ENCODE results near the gene NFIX.

The NFIX gene

GRCh38 chr19:13039211-13039789, 44.0 kb downstream of the NFIX start:
- DNase-seq, result no peak

GRCh38 chr19:13040232-13040947, 45.1 kb downstream of the NFIX start:
- no peak for DNase-seq

- no peak for DNase-seq
These were observed 45.6 kb downstream of the NFIX start for GRCh38 chr19:13040948-13041292.

GRCh38 chr19:13042443-13043130, 47.3 kb downstream of the NFIX start:
- DNase-seq, result no peak

DNA sequence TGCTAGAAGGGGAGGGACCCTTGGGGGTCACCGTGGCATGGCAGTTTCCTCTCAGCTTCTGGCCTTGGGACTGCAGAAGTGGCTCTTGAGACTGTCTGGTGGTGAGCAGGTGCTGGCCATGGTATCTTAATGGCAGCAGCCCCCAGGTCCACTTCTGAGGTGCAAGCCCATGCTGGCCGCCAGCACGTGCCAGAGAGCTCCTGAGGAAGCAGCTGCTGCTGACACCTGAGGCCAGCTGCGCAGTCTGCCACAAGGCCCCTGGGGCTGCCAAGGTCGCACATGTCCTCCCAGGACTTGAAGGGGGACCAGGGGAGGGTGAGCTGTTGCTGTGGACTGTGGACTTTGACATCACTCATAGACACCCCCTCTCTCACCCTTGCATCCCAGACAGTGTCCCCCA, 48.0 kb downstream of the NFIX start:
- DNase-seq, result no peak

- no peak for DNase-seq
These were observed 49.1 kb downstream of the NFIX start for GRCh38 chr19:13044231-13044836.

GRCh38 chr19:13045812-13046211, 50.5 kb downstream of the NFIX start:
- no peak for DNase-seq

DNA sequence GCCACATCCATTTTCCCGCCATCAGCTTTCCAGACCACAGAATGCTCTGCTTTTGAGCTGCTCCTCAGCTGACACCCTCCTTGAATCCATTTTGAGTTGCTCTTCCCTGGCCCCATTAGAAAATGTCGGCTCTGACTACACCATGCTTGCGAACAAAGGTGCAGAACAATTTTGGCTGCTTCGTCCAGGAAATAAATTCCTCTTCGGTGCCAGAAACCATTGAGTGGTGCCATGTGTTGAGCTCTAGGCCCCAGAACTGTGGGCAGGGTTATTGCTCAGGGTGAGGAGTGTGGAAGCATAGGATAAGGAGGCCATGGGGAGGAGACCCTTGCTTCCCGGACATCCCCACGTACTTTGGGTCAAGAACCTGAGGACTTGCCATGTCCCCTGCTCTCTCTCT, 52.1 kb downstream of the NFIX start:
- DNase-seq, result no peak

- no peak for DNase-seq
These were observed 55.0 kb downstream of the NFIX start for GRCh38 chr19:13050274-13050673.

GRCh38 chr19:13051557-13052165, 56.4 kb downstream of the NFIX start:
- DNase-seq, result peak; percentile 61

- no peak for DNase-seq
These were observed 57.3 kb downstream of the NFIX start for GRCh38 chr19:13052447-13053175.

DNA sequence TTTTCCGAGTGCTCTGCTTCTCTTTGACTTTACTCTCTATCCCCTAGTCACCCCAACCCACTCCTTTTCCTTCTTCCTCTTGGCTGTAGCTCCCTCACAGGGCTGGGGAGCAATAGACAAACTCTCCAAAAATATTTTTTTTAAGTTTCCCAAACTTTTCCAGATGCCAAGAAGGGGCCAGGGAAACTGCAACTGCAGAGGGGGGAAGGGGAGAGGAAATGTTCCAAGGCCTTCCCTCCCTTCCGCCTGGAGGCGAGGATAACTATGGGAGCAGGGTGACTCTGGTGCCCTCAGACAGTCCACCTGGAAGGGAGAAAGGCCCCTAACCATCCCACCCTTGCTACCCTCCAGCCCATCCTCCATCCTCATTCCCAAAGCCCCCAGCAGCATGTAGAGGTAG, 58.0 kb downstream of the NFIX start:
- no peak for DNase-seq

DNA sequence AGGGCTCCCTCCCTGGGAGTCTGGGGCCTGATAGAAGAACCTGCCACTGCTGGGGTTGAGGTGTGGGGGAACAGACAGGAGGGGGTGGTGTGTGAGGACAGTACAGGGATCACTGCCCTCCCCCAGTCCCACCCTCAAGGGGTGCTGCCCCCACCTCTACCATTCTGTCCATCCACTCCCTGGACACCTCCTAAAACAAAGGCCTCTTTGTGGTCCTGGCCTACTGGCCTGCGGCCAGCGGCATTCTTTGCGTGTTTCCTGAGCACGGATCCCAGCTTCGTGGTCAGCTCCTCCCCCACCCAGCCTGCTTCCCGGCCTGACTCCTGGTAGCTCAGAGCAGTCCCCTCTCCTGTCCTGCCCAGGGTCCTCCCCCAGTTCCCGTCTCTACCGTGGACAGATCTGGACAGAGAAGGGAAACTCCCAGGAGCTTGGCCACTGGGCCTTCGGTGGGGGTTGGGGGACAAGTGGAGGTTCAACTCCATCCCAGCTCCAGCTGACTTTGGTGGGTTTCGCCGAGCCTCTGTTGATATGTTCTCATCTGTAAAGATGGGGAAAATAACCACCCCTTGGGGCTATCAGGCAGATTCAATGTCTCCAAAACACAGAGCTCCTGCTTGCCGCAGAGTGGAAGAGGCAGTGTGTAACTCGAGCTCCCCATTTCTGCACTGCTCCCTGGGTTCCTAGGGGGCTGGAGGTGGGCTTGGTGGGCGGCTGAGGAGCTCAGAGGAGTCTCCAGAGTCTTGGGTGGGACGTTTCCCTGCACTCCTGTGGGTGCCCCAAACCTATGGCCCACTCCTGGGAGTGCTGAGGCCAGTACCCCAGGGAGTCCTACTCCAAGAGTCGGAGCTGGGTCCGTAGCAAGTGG, 58.7 kb downstream of the NFIX start:
- DNase-seq, result no peak

DNA sequence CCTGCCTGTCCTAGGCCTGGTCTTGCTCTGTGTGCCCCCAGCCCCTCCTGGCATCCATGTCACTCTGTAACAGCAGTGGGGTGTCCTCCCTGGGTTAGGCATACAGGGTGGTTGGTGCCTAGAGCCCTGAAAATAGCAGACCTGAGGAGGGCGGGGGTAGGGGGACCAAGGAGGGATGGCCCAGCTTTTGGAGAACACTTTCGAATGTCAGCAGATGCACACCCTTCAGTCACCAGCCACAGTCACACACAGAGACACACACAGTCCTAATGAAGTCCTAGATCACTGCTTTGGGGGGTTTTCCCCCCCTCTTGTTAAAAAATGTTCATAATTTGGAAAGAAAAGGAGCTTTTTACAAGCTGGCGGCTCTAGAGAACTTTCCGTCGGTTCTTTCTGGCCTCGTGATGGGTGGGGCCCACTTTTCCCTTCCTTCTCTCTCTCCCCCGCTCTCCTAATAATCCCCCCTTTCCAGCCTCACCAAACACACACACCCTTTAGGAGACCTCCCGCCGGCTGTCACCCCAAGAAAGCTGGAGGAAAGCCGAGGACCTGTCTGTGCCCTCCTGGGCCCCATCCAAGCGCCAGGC, 59.4 kb downstream of the NFIX start:
- no peak for DNase-seq

DNA sequence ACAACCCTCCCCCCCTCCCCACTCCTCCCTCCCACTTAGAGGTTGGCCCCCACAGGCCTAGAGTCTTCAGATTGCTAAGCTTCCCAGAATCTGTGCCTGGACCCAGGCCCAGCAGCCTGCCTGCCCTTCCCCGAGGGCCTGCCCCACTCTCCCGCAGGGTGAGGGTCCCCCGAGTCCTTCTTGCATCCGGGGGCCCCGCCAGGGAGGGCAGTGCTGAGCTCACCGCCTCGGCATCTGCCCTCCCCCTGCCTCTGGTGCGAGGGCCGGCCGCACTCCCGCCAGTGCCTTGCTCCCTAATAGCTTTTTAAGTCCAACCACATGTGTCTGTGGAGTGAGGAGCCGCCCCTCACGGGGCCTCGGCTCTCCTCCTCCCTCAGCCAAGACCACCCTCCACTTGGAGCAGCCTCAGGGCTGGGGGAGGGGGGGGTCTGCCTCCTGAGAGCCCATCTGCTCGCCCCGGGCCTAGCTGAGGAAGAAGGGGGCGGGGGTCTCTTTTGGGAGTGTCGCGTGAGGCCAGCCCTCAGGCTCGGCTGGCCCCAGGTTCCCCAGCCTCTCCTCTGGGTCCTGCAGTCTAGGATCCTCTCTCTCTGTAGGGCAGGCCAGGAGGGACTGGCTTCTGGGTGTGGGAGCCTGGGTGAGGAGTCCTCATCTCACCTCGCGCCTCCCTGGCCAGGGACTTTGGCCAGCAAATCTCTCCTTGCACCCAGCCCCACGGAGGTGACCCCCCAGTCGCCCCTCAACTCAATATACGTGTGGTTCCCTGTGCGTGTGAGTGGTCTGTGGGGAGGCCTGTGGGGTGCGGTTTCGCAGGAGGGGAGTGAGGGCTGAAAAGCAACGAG, 60.2 kb downstream of the NFIX start:
- DNase-seq, result no peak

GRCh38 chr19:13056052-13056660, 60.9 kb downstream of the NFIX start:
- DNase-seq, result no peak

DNA sequence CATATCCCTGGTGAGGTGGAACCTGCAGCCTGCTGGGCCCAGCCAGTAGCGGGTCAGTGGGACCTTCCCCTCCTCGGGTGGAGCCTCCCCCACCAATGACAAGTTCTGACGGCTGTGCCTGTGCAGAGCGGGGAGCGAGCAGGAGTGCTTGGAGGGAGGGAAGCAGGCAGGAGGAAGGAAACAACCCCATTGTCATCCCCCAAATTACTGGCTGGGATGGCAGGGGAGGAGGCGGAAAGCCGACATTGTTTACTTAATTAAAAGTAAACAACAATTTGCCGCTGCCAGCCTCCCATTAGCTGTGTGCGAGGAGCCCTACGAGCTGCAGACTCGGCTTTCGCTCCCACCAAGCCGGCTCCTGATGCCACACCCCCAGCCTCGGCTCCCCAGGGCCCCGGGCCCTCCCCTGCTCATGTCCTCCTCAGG, 61.9 kb downstream of the NFIX start:
- peak; percentile 44 for DNase-seq

DNA sequence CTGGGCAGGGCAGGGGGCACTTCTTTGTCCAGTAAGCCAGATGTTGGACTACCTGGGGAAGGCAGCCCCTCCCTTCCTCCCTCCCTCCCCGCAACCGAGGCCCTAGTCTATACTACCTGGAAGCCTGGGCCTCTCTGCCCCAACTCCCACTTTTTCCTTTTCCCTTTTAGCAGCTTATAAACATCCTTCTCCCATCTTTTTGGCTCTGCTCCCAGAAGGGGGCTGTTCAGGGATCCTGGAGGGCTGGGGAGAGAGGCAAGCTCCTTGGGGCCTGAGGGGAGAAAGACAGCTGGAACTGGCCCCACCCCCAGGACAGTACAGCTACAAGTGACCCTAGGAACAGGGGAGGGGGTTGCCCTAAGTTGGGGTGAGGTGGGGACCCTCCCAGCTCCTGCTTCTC, 62.5 kb downstream of the NFIX start:
- DNase-seq, result no peak

DNA sequence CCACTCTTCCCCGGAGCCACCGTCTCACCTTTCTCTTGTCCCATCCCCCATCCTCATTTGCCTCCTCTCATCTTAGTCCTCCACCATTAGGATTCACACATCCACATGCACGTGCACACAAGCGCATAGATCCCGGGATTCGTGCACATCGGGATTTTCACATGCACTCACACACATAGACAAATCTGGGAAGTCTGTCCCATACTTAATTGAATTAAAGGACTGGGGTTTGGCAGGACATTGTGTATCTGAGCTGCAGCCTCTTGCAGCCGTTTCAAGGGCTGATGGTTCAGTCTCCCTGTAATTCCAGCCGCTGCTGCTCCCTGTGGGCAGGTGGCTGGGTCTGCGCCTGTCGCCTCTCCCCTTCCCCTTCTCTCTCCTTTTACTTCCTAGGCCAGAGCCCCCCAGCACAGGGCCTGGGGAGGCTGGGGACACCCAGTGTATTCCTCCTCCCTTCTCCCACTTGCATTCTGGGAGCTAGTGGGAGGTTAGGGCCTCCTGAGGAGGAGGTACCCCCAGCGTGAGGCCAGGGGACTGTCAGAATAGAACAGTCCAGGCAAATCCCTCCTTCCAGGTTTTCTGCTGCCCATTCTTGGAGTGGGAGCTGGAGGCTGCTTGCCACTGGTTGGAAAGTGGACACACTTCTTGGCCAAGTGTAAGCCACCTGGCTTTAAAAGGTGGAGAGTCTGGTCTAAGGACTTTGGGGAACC, 63.8 kb downstream of the NFIX start:
- no peak for DNase-seq

Measured in NCI-H2107 (cell line).